ENCODE measurements around the gene ABITRAM.
A peak's percentile ranks its signal among the peaks of the same experiment; 100 is the strongest.
"Not testable (repeated sequence)": the region's sequence is repeated elsewhere in the genome, so short reads cannot be mapped to it uniquely, and the experiment has no call there.

The ABITRAM gene

GRCh38 chr9:108934323-108934893, at the start of gene ABITRAM:
Gene ABITRAM (plus strand): TSS chr9:108934400. CDS start chr9:108934487, 87 bp downstream.
- Histone ChIP-seq H3K27ac (ENCODE audit: low read depth, low read length) (peak within 1 kb of the TSS; percentile 82), H3K4me3 (ENCODE audit: low read depth in 1 of 5, low read length in 5 of 5) (peak within 1 kb of the TSS; percentile 99 to 100 (median 100)), H3K4me1 (ENCODE audit: control insufficient read depth in 5 of 5, insufficient read depth in 5 of 5, low read length in 5 of 5) (peaks cover 5 to 26% (median 24%) of the 10 kb centered on the region in 5 donors), H3K9me3 (ENCODE audit: control insufficient read depth in 5 of 5, low read length in 5 of 5) (no peaks in the 10 kb centered on the region), H3K36me3 (ENCODE audit: control insufficient read depth in 5 of 5, insufficient read depth in 5 of 5, low read length in 5 of 5) (peaks cover under 1 to 16% (median 6%) of the 10 kb centered on the region in 5 donors), H3K9ac (ENCODE audit: low read length in 5 of 5) (peak within 1 kb of the TSS; percentile 84 to 94 (median 90)), H3K27me3 (ENCODE audit: control insufficient read depth in 5 of 5, insufficient read depth in 4 of 5, low read length in 5 of 5) (no peaks in the 10 kb centered on the region)

- H3K27ac ChIP-seq (ENCODE audit: low read depth, low read length): no peak overlapping the region
- H3K36me3 ChIP-seq (ENCODE audit: control insufficient read depth in 5 of 5, insufficient read depth in 5 of 5, low read length in 5 of 5): peaks cover 35 to 53% (median 43%) of the 10 kb centered on the region in 5 donors
- H3K4me3 ChIP-seq (ENCODE audit: low read depth in 1 of 5, low read length in 5 of 5): no peak overlapping the region
- H3K9ac ChIP-seq (ENCODE audit: low read length in 5 of 5): no peak overlapping the region
- H3K27me3 ChIP-seq (ENCODE audit: control insufficient read depth in 5 of 5, insufficient read depth in 4 of 5, low read length in 5 of 5): no peaks in the 10 kb centered on the region
- H3K9me3 ChIP-seq (ENCODE audit: control insufficient read depth in 5 of 5, low read length in 5 of 5): no peaks in the 10 kb centered on the region
- H3K4me1 ChIP-seq (ENCODE audit: control insufficient read depth in 5 of 5, insufficient read depth in 5 of 5, low read length in 5 of 5): peaks cover 0 to 8% (median 0%) of the 10 kb centered on the region in 5 donors
These were observed 49.5 kb upstream of the ABITRAM start for GRCh38 chr9:108884701-108885100.

DNA sequence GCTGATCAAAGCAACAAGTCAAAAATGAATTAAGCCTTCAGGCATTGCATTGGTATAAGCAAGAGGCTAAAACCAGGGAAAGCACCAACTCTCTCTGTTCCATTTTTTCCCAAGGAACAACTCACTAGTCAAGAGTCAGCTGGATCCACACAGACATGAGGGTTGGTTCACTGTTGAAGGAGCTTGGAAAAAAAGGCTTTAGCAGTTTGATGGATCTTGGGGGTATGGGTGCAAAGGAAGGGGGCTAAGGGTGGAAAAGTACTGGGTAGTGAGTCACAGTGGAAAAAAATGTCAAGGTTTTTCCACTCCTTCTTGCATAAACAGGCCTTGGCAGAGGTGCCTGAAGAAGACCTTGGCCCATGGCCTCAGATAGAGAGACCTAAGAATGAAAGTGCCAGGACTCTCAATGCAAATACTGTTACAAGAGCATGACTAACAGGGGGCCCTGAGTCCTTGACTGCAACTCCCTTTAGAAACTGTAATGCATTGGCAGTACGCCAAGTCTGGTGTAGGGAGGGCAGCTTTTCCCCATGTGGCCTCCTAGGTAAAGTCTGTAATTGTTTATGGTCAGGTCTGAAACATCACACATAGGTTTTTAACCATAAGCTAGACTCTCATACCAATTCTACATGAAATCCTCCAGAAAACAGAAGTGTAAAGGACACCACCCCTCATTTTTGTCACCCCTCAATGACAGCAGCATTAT, 48.4 kb upstream of the ABITRAM start:
- Histone ChIP-seq H3K27ac (ENCODE audit: low read depth, low read length) (no peak overlapping the region), H3K9me3 (ENCODE audit: control insufficient read depth in 5 of 5, low read length in 5 of 5) (no peaks in the 10 kb centered on the region), H3K4me3 (ENCODE audit: low read depth in 1 of 5, low read length in 5 of 5) (no peak overlapping the region), H3K36me3 (ENCODE audit: control insufficient read depth in 5 of 5, insufficient read depth in 5 of 5, low read length in 5 of 5) (peaks cover 38 to 54% (median 45%) of the 10 kb centered on the region in 5 donors), H3K4me1 (ENCODE audit: control insufficient read depth in 5 of 5, insufficient read depth in 5 of 5, low read length in 5 of 5) (peaks cover 0 to 8% (median 0%) of the 10 kb centered on the region in 5 donors), H3K9ac (ENCODE audit: low read length in 5 of 5) (no peak overlapping the region), H3K27me3 (ENCODE audit: control insufficient read depth in 5 of 5, insufficient read depth in 4 of 5, low read length in 5 of 5) (no peaks in the 10 kb centered on the region)

GRCh38 chr9:108886594-108887271, 47.5 kb upstream of the ABITRAM start:
- H3K4me1 ChIP-seq (ENCODE audit: control insufficient read depth in 5 of 5, insufficient read depth in 5 of 5, low read length in 5 of 5); H3K9me3 ChIP-seq (ENCODE audit: control insufficient read depth in 5 of 5, low read length in 5 of 5); H3K27ac ChIP-seq (ENCODE audit: low read depth, low read length); H3K4me3 ChIP-seq (ENCODE audit: low read depth in 1 of 5, low read length in 5 of 5); H3K9ac ChIP-seq (ENCODE audit: low read length in 5 of 5); H3K27me3 ChIP-seq (ENCODE audit: control insufficient read depth in 5 of 5, insufficient read depth in 4 of 5, low read length in 5 of 5): not testable (repeated sequence)
- peaks cover 38 to 56% (median 47%) of the 10 kb centered on the region in 5 donors for H3K36me3 ChIP-seq (ENCODE audit: control insufficient read depth in 5 of 5, insufficient read depth in 5 of 5, low read length in 5 of 5)

DNA sequence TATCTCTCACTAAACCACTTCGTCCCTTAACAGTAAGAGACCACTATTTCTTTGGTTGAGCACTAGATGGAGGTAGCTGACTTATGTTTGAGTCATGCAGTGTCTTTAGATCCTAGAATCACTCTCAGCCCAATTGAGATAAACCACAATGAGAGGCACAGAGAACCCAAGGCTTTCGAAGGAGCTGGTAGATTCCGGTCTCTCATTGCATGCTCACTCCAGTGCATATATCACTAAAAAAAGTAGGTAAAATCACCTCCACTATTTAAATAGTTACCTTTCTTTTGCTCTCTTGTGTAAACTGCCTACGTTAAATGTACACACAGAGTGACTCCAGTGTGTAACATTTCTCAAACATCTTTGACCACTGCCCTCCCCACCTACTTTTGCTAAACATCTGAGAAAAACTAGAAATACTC, 44.5 kb upstream of the ABITRAM start:
- H3K4me1 ChIP-seq (ENCODE audit: control insufficient read depth in 5 of 5, insufficient read depth in 5 of 5, low read length in 5 of 5): peaks cover 0 to 6% (median 0%) of the 10 kb centered on the region in 5 donors
- no peaks in the 10 kb centered on the region for H3K9me3 ChIP-seq (ENCODE audit: control insufficient read depth in 5 of 5, low read length in 5 of 5)
- no peak overlapping the region for H3K4me3 ChIP-seq (ENCODE audit: low read depth in 1 of 5, low read length in 5 of 5)
- H3K9ac ChIP-seq (ENCODE audit: low read length in 5 of 5): no peak overlapping the region
- no peak overlapping the region for H3K27ac ChIP-seq (ENCODE audit: low read depth, low read length)
- peaks cover 54 to 70% (median 66%) of the 10 kb centered on the region in 5 donors for H3K36me3 ChIP-seq (ENCODE audit: control insufficient read depth in 5 of 5, insufficient read depth in 5 of 5, low read length in 5 of 5)
- no peaks in the 10 kb centered on the region for H3K27me3 ChIP-seq (ENCODE audit: control insufficient read depth in 5 of 5, insufficient read depth in 4 of 5, low read length in 5 of 5)

GRCh38 chr9:108894225-108894997, 39.8 kb upstream of the ABITRAM start:
- no peaks in the 10 kb centered on the region for H3K27me3 ChIP-seq (ENCODE audit: control insufficient read depth in 5 of 5, insufficient read depth in 4 of 5, low read length in 5 of 5)
- H3K9ac ChIP-seq (ENCODE audit: low read length in 5 of 5): no peak overlapping the region
- no peak overlapping the region for H3K4me3 ChIP-seq (ENCODE audit: low read depth in 1 of 5, low read length in 5 of 5)
- H3K9me3 ChIP-seq (ENCODE audit: control insufficient read depth in 5 of 5, low read length in 5 of 5): no peaks in the 10 kb centered on the region
- no peak overlapping the region for H3K27ac ChIP-seq (ENCODE audit: low read depth, low read length)
- H3K36me3 ChIP-seq (ENCODE audit: control insufficient read depth in 5 of 5, insufficient read depth in 5 of 5, low read length in 5 of 5): peaks cover 68 to 97% (median 85%) of the 10 kb centered on the region in 5 donors
- no peaks in the 10 kb centered on the region for H3K4me1 ChIP-seq (ENCODE audit: control insufficient read depth in 5 of 5, insufficient read depth in 5 of 5, low read length in 5 of 5)

- no peak overlapping the region for H3K27ac ChIP-seq (ENCODE audit: low read depth, low read length)
- peaks cover 74 to 95% (median 83%) of the 10 kb centered on the region in 5 donors for H3K36me3 ChIP-seq (ENCODE audit: control insufficient read depth in 5 of 5, insufficient read depth in 5 of 5, low read length in 5 of 5)
- H3K27me3 ChIP-seq (ENCODE audit: control insufficient read depth in 5 of 5, insufficient read depth in 4 of 5, low read length in 5 of 5): no peaks in the 10 kb centered on the region
- no peaks in the 10 kb centered on the region for H3K4me1 ChIP-seq (ENCODE audit: control insufficient read depth in 5 of 5, insufficient read depth in 5 of 5, low read length in 5 of 5)
- no peak overlapping the region for H3K9ac ChIP-seq (ENCODE audit: low read length in 5 of 5)
- H3K4me3 ChIP-seq (ENCODE audit: low read depth in 1 of 5, low read length in 5 of 5): no peak overlapping the region
- no peaks in the 10 kb centered on the region for H3K9me3 ChIP-seq (ENCODE audit: control insufficient read depth in 5 of 5, low read length in 5 of 5)
These were observed 36.7 kb upstream of the ABITRAM start for GRCh38 chr9:108897324-108898096.

- not testable (repeated sequence) for H3K27ac ChIP-seq (ENCODE audit: low read depth, low read length); H3K4me3 ChIP-seq (ENCODE audit: low read depth in 1 of 5, low read length in 5 of 5); H3K9ac ChIP-seq (ENCODE audit: low read length in 5 of 5); H3K4me1 ChIP-seq (ENCODE audit: control insufficient read depth in 5 of 5, insufficient read depth in 5 of 5, low read length in 5 of 5); H3K9me3 ChIP-seq (ENCODE audit: control insufficient read depth in 5 of 5, low read length in 5 of 5); H3K27me3 ChIP-seq (ENCODE audit: control insufficient read depth in 5 of 5, insufficient read depth in 4 of 5, low read length in 5 of 5)
- H3K36me3 ChIP-seq (ENCODE audit: control insufficient read depth in 5 of 5, insufficient read depth in 5 of 5, low read length in 5 of 5): peaks cover 74 to 94% (median 81%) of the 10 kb centered on the region in 5 donors
These were observed 35.0 kb upstream of the ABITRAM start for GRCh38 chr9:108899023-108899695.

- Histone ChIP-seq H3K27ac (ENCODE audit: low read depth, low read length) (no peak overlapping the region), H3K27me3 (ENCODE audit: control insufficient read depth in 5 of 5, insufficient read depth in 4 of 5, low read length in 5 of 5) (no peaks in the 10 kb centered on the region), H3K9me3 (ENCODE audit: control insufficient read depth in 5 of 5, low read length in 5 of 5) (no peaks in the 10 kb centered on the region), H3K4me3 (ENCODE audit: low read depth in 1 of 5, low read length in 5 of 5) (no peak overlapping the region), H3K4me1 (ENCODE audit: control insufficient read depth in 5 of 5, insufficient read depth in 5 of 5, low read length in 5 of 5) (no peaks in the 10 kb centered on the region), H3K9ac (ENCODE audit: low read length in 5 of 5) (no peak overlapping the region), H3K36me3 (ENCODE audit: control insufficient read depth in 5 of 5, insufficient read depth in 5 of 5, low read length in 5 of 5) (peaks cover 74 to 92% (median 77%) of the 10 kb centered on the region in 5 donors)
These were observed 34.0 kb upstream of the ABITRAM start for GRCh38 chr9:108900176-108900575.
